ENCODE results near the gene LRRK1. TPM values are rescaled to one million over a fixed set of nuclear protein-coding genes. Genes with fewer than 3 reads are reported as not detected.

Gene LRRK1
- total and polyA plus RNA-seq, 2 experiments from 2014 or later = 6.2 to 6.4 TPM

- H3K79me2 ChIP-seq (ENCODE audit: insufficient read depth) = no peaks in the 10 kb centered on the region
- H3K27ac ChIP-seq = no peak overlapping the region
- H3F3A ChIP-seq (ENCODE audit: insufficient read depth) = no peaks in the 10 kb centered on the region
- no peaks in the 10 kb centered on the region for H4K20me1 ChIP-seq (ENCODE audit: insufficient read depth)
- in situ Hi-C loops (cut with MboI) = loop anchor here (25.0 kb wide), 1 partner anchor 685 kb away; the partner anchor contains the start of gene ADAMTS17
- H3K9ac ChIP-seq = no peak overlapping the region
- no peaks in the 10 kb centered on the region for H3K27me3 ChIP-seq (replicated peaks; ENCODE audit: insufficient read depth)
- H3K9me2 ChIP-seq (ENCODE audit: insufficient read depth) = no peaks in the 10 kb centered on the region
- no peak overlapping the region for H3K4me3 ChIP-seq
- H3K9me3 ChIP-seq (ENCODE audit: low read depth) = no peaks in the 10 kb centered on the region
- no peak overlapping the region for H3K4me2 ChIP-seq (ENCODE audit: unreplicated experiment)
- WGBS, 2 experiments (ENCODE audit: low coverage in 1 of 2, low lambda C conversion rate in 2 of 2, missing lambda C conversion rate in 2 of 2) = 84 to 86% methylated on average over 11 of the region's 11 CpGs
- H2AFZ ChIP-seq = no peak overlapping the region
- H3K36me3 ChIP-seq (ENCODE audit: low read depth) = no peaks in the 10 kb centered on the region
- DNase-seq = no peak
- no peak for TF ChIP-seq EZH2phosphoT487 (IDR thresholded peaks at IDR 0.05; ENCODE audit: insufficient read depth, low read depth)
- no peak for TF ChIP-seq EZH2 (IDR thresholded peaks at IDR 0.05; ENCODE audit: insufficient read depth, poor library complexity, severe bottlenecking)
- H3K4me1 ChIP-seq (ENCODE audit: insufficient read depth) = no peaks in the 10 kb centered on the region
Observed at GRCh38 chr15:101022306-101022705, 103.1 kb downstream of the LRRK1 start.

DNA sequence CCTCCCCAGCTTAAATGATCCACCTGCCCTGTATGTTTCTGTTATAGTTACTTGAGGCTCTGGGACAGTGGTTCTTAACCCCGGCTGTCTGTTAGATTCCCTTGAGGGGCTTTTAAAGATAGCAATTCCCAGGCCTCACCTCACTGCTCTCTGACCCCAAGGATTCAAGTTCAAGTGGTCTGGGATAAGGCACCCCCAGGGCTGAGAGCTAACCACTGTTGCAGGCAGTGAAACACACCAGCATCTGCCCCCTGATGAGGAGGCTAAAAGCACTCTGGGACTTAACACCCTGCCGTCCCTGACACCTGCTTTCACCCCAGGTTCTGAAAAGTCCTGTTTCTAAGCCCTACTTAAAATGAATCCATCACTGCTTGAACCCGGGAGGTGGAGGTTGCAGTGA, 103.7 kb downstream of the LRRK1 start:
- H3K9ac ChIP-seq = no peak overlapping the region
- WGBS, 2 experiments (ENCODE audit: low coverage in 1 of 2, low lambda C conversion rate in 2 of 2, missing lambda C conversion rate in 2 of 2) = 75 to 78% methylated on average over 3 of the region's 3 CpGs
- H3K9me2 ChIP-seq (ENCODE audit: insufficient read depth) = no peaks in the 10 kb centered on the region
- TF ChIP-seq EZH2 (IDR thresholded peaks at IDR 0.05; ENCODE audit: insufficient read depth, poor library complexity, severe bottlenecking) (no peak), EZH2phosphoT487 (IDR thresholded peaks at IDR 0.05; ENCODE audit: insufficient read depth, low read depth) (no peak)
- H3K9me3 ChIP-seq (ENCODE audit: low read depth) = no peaks in the 10 kb centered on the region
- H3K36me3 ChIP-seq (ENCODE audit: low read depth) = no peaks in the 10 kb centered on the region
- H3K79me2 ChIP-seq (ENCODE audit: insufficient read depth) = no peaks in the 10 kb centered on the region
- no peak overlapping the region for H3K27ac ChIP-seq
- no peaks in the 10 kb centered on the region for H3K27me3 ChIP-seq (replicated peaks; ENCODE audit: insufficient read depth)
- H2AFZ ChIP-seq = no peak overlapping the region
- no peak overlapping the region for H3K4me2 ChIP-seq (ENCODE audit: unreplicated experiment)
- in situ Hi-C loops (cut with MboI) = loop anchor here (25.0 kb wide), 1 partner anchor 686 kb away; the partner anchor contains the start of gene ADAMTS17
- H3F3A ChIP-seq (ENCODE audit: insufficient read depth) = no peaks in the 10 kb centered on the region
- no peaks in the 10 kb centered on the region for H4K20me1 ChIP-seq (ENCODE audit: insufficient read depth)
- no peak for DNase-seq
- no peak overlapping the region for H3K4me3 ChIP-seq
- no peaks in the 10 kb centered on the region for H3K4me1 ChIP-seq (ENCODE audit: insufficient read depth)

DNA sequence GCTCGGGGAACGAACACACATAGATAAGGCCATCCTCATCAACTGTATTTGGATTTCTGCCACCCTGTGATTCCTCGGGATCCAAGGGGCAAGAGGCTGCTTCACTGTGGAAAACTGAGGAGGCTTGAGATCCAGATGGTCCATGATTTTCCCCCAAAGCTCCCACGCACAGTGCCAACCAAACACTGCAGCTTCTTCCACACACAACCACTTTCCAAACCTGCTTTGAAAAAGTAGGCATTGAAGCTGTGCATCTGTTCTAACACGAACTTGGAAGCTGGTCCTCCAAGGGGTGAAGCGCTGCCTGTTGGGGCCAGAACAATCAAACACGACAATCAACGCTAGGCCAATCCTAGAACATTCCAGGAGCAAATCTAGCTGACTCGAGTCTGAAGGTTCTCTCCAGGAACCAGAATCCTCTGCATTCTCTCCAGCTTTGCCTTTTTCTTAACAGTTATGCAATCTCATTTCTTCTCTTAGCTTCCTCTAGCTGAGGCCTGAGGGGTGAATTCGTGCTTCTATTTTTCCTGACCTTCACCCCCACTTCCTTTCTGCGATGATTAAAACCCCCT, 104.4 kb downstream of the LRRK1 start:
- Histone ChIP-seq H2AFZ (no peak overlapping the region), H3K27ac (no peak overlapping the region), H4K20me1 (ENCODE audit: insufficient read depth) (no peaks in the 10 kb centered on the region), H3F3A (ENCODE audit: insufficient read depth) (no peaks in the 10 kb centered on the region), H3K4me3 (no peak overlapping the region), H3K9ac (no peak overlapping the region), H3K4me2 (ENCODE audit: unreplicated experiment) (no peak overlapping the region), H3K27me3 (replicated peaks; ENCODE audit: insufficient read depth) (no peaks in the 10 kb centered on the region), H3K79me2 (ENCODE audit: insufficient read depth) (no peaks in the 10 kb centered on the region), H3K9me3 (ENCODE audit: low read depth) (no peaks in the 10 kb centered on the region), H3K4me1 (ENCODE audit: insufficient read depth) (no peaks in the 10 kb centered on the region), H3K36me3 (ENCODE audit: low read depth) (no peaks in the 10 kb centered on the region), H3K9me2 (ENCODE audit: insufficient read depth) (no peaks in the 10 kb centered on the region)
- TF ChIP-seq EZH2phosphoT487 (IDR thresholded peaks at IDR 0.05; ENCODE audit: insufficient read depth, low read depth) (no peak), EZH2 (IDR thresholded peaks at IDR 0.05; ENCODE audit: insufficient read depth, poor library complexity, severe bottlenecking) (no peak)
- 88 to 90% methylated on average over 11 of the region's 11 CpGs for WGBS, 2 experiments (ENCODE audit: low coverage in 1 of 2, low lambda C conversion rate in 2 of 2, missing lambda C conversion rate in 2 of 2)
- in situ Hi-C loops (cut with MboI) = loop anchor here (25.0 kb wide), 1 partner anchor 686 kb away; the partner anchor contains the start of gene ADAMTS17
- DNase-seq = no peak

- Histone ChIP-seq H3F3A (ENCODE audit: insufficient read depth) (no peaks in the 10 kb centered on the region), H3K4me1 (ENCODE audit: insufficient read depth) (no peaks in the 10 kb centered on the region), H4K20me1 (ENCODE audit: insufficient read depth) (no peaks in the 10 kb centered on the region), H3K36me3 (ENCODE audit: low read depth) (no peaks in the 10 kb centered on the region), H3K79me2 (ENCODE audit: insufficient read depth) (no peaks in the 10 kb centered on the region), H3K4me3 (no peak overlapping the region), H3K27ac (no peak overlapping the region), H3K27me3 (replicated peaks; ENCODE audit: insufficient read depth) (no peaks in the 10 kb centered on the region), H3K9me2 (ENCODE audit: insufficient read depth) (no peaks in the 10 kb centered on the region), H2AFZ (no peak overlapping the region), H3K9me3 (ENCODE audit: low read depth) (no peaks in the 10 kb centered on the region), H3K9ac (no peak overlapping the region), H3K4me2 (ENCODE audit: unreplicated experiment) (no peak overlapping the region)
- in situ Hi-C loops (cut with MboI) = loop anchor here (25.0 kb wide), 1 partner anchor 687 kb away; the partner anchor contains the start of gene ADAMTS17
- no peak for TF ChIP-seq EZH2 (IDR thresholded peaks at IDR 0.05; ENCODE audit: insufficient read depth, poor library complexity, severe bottlenecking)
- TF ChIP-seq EZH2phosphoT487 (IDR thresholded peaks at IDR 0.05; ENCODE audit: insufficient read depth, low read depth) = no peak
- 70 to 71% methylated on average over 11 of the region's 11 CpGs for WGBS, 2 experiments (ENCODE audit: low coverage in 1 of 2, low lambda C conversion rate in 2 of 2, missing lambda C conversion rate in 2 of 2)
- DNase-seq = peak; percentile 58
Observed at GRCh38 chr15:101024073-101024695, 105.0 kb downstream of the LRRK1 start.
